Mammary epithelial cell (primary cell): ENCODE data around the gene PRR36.

Source experiments
- CTCF ChIP-seq, 2 donors: IDR thresholded peaks in 1 of 2; conservative IDR thresholded peaks in 1 of 2; 2 replicates each; pipeline ENCODE4 v1.5.1; 2011 to 2012; ENCODE audit warnings: inconsistent platforms in 2 of 2, low read length in 2 of 2, mild to moderate bottlenecking in 2 of 2, control low read depth in 1 of 2, low read depth in 1 of 2; ENCODE audit not compliant: insufficient read depth in 1 of 2; ENCODE audit errors: extremely low read depth in 1 of 2
- EZH2 ChIP-seq: IDR thresholded peaks from 2 replicates; pipeline ENCODE4 v1.6.1; 2012; ENCODE audit warnings: low read length, inconsistent platforms, borderline replicate concordance

- TF ChIP-seq CTCF (conservative IDR thresholded peaks at IDR 0.05 in 1 of 2, IDR thresholded peaks at IDR 0.05 in 1 of 2; ENCODE audit: extremely low read depth in 1 of 2, insufficient read depth in 1 of 2, low read depth in 1 of 2, low read length in 2 of 2) (no peak), EZH2 (no peak)
Measured at GRCh38 chr19:7841751-7842660, 32.2 kb downstream of the PRR36 start.
